NOMO-1 (cell line): ENCODE data around the gene SH3D21.
A peak's percentile ranks its signal among the peaks of the same experiment; 100 is the strongest.

ENCODE experiments used
- DNase-seq, 2 experiments: peaks; one replicate each; lab custom pipeline; 2025; ENCODE audit not compliant: unreplicated experiment in 2 of 2; lab: John Stamatoyannopoulos, UW

SH3D21 gene

DNA sequence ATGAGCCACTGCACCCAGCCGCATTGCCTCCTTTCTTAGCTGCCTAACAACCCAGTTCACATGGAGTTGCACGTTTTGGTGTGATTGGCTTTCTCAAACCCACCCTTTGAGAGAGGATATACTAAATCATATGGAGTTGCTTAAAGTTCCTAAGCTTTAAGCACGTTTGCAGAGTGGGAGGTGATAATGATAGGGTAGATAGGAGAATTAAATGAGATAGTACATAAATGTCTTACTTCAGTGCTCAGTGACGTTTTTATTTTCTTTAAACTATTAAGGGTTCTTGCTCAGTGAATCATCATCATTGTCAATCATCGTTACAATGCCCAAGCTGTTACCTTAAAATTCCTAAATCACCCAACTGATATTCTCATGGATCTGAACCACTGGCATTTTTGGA, 2.9 kb upstream of the SH3D21 start:
- DNase-seq = no peak

GRCh38 chr1:36303650-36304360, 2.4 kb upstream of the SH3D21 start:
- no peak for DNase-seq

DNA sequence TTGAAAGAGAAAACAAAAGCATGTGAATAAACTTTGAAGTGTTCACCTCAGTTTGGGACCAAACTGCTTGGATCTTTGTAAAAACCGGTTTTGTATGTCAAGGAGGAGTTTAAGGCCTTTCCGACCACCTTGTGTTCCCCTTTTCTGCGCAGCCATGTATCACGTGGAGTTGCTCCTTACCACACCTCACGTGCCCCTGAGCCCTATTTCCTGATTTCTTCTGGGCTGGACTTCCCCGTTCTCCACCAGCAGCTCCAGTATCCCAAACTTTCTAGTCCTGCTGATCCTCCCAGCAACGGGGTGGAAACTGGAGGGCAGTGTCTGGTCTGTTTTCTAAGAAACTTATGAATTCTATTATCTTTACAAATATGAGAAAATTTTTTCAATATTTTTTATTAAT, 1.6 kb upstream of the SH3D21 start:
- peak; percentile 33 to 39 for DNase-seq

DNA sequence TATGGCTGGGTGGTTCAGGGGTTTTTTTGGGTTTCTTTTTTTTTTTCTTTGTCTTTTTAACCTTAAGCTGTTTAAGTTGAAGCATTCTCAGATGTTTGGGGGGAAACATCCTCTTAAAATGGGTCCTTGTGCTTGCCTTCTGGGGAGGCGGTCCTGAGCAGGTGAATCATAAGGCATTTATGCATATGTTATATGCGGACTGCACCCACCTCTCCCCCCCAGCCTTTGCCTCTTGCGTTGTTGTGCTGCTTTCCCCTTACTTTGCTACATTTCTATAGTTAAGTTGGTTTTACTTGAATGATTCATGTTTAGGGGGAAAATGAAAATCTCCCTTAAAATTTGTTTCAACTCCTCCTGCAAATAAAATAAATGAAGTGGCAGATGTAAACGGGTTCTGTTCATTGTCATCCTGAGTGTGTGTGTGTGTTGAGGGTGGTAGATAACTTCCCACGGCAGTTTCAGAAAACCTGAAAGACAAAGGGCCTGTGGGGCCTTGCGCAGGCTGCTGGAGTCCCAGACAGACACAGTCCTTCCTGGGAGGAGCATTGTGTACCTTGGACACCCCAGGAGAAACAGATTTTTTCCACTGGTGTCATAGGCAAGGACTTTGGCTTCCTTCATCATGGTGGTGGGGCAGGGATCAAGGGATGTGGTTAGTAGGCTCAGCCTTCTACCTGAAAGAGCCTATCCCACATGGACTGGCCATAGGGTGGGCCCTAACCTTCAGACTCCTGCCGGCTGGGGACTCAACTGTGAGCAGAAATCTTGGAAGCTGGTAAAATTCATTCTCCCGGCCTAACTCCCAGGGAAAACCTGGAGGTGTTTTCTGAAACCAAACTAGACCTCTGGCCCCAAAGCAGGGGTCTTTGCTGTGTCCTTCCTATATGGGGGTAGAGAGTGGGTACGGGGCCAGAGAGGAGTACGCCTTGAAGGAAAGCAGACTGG, 926 bp upstream of the SH3D21 start:
- no peak for DNase-seq

DNA sequence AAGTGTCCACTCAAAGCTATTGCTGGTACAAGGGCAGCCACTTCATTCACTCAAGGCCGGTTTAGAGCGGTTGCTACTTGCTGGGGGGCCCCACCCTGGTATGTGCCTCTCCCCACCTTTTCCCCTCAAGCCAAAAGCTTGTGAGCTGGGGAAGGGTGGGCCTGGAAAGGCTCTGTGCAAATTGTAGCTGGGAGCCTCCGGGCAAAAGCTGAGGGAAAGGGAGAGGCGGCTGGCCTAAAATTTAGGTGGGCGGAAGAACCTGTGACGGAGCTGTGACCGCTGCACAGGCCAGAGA, 306 bp upstream of the SH3D21 start:
- no peak for DNase-seq

DNA sequence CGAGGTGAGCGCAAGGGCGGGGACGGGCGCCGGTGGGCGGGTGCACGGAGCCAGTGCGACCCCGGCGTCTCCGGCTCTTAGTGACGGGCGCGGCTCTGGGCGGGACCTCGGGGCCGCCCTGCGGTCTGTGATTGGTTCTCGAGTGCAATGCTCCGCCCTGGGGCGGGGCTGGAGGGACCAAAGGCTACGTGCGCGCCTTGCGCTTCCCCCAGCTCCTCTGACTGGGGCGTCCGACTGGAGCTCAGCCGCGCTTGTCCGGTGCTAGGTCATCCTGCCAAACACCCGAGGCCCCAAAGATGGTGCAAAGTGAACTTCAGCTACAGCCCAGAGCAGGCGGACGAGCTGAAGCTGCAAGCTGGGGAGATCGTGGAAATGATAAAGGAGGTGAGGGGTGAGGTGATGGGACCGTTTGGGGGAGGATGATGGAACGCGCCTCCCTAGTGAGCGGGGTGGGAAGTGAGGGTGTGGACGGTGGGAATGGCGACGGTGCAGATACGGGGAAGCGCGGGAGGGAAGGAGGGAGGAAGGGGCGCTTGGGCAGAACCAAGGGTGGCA, 811 bp downstream of the SH3D21 start:
- peak; percentile 88 to 89 for DNase-seq

DNA sequence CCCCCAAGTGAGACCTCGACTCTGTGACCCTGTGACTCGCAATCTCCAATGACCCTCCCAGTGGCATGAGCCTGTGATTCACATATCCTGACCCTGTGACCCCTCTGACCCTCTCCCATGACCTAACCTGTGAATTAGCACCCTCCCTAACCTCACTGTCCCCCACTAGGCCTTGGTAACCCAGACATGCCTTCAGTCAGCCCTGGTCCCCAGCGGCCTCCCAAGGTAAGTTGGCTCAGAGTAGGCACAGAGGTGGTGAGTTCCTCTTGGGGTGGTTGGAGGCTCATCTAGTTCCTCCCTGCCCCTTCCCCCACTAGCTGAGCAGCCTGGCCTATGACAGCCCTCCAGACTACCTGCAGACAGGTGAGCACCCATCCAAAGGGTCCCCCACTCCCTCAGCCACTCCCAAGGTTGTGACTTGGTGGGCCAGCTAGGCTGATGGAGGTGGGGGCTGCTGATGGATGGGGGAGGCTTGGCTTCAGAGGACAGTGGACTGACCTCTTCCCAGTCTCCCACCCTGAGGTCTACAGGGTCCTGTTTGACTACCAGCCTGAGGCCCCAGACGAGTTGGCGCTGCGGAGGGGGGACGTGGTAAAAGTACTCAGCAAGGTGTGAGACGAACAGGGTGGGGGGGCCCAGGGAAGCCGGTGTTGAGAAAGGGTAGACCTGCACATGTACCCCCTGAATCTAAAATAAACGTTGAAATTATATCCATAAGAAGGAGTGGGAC, 1.6 kb downstream of the SH3D21 start:
- no peak for DNase-seq

- no peak for DNase-seq
Measured at GRCh38 chr1:36309397-36309796, 3.2 kb downstream of the SH3D21 start.

DNA sequence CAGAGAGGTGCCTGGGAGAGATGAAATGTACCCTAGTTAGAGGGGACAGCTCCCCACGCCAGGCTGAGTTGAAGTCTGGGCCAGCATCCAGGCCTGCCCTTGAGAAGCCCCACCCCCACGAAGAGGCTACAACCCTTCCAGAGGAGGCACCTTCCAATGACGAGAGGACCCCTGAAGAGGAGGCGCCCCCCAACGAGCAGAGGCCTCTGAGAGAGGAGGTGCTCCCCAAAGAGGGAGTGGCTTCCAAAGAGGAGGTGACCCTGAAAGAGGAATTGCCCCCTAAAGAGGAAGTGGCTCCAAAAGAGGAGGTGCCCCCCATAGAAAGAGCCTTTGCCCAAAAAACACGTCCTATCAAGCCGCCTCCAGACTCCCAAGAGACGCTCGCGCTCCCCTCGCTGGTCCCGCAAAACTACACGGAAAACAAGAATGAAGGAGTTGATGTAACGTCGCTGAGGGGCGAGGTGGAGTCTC, 14.2 kb downstream of the SH3D21 start:
- DNase-seq = peak in 1 of 2 experiments; percentile 30

DNA sequence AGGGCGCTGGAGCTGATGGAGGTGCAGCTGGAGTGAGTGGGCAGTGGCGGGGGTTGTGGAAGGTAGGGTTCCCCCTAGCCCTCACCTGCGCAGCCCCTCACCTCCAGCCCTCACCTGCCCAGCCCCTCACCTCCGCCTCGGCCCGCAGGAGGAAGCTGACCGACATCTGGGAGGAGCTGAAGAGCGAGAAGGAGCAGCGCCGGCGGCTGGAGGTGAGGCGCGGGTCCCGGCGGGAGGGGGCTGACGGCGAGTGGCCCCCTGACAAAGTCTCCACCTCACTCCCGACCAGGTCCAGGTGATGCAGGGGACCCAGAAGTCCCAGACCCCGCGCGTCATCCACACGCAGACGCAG, 14.6 kb downstream of the SH3D21 start:
- no peak for DNase-seq

DNA sequence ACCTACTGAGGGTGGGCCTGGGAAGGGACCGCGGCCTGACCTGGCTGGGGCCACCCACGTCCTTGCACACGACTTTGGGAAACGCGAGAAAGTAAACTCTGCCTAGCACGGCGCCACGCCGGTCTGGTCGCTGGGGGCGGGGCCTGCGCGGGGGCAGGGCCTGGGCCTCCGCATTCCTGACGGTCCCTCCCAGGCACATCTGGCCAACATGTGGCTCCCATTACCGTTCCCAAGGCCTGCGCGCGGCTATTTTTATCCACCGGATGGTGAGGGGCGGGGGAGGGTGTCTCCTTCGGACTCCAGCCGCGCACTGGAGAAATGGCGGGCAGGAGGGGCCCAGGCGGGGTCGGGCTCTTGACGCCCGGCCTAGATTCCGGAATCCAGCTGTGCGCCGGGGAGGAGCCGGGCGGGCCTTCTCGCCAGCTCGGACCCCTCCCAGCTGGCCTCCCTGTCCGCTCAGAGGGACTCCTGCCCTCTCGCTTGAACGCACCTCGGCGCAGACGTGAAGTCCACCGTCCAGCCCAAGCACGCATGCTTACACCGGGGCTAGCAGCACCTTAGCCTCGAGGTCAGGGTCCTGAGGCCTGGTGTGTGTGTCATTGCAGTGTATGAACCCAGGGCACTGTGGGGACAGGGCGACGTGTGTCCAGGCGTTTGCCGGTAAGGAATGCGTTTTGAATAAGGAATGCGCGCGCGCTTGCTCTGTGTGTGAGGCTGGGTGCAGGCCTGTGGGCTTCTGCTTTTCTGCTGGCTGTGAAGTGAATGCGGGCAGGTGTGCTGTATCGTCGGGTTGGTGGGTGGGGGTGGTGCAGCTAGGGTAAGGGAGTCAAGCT, 15.2 kb downstream of the SH3D21 start:
- no peak for DNase-seq

- DNase-seq = no peak
Measured at GRCh38 chr1:36322041-36322785, 16.0 kb downstream of the SH3D21 start.

DNA sequence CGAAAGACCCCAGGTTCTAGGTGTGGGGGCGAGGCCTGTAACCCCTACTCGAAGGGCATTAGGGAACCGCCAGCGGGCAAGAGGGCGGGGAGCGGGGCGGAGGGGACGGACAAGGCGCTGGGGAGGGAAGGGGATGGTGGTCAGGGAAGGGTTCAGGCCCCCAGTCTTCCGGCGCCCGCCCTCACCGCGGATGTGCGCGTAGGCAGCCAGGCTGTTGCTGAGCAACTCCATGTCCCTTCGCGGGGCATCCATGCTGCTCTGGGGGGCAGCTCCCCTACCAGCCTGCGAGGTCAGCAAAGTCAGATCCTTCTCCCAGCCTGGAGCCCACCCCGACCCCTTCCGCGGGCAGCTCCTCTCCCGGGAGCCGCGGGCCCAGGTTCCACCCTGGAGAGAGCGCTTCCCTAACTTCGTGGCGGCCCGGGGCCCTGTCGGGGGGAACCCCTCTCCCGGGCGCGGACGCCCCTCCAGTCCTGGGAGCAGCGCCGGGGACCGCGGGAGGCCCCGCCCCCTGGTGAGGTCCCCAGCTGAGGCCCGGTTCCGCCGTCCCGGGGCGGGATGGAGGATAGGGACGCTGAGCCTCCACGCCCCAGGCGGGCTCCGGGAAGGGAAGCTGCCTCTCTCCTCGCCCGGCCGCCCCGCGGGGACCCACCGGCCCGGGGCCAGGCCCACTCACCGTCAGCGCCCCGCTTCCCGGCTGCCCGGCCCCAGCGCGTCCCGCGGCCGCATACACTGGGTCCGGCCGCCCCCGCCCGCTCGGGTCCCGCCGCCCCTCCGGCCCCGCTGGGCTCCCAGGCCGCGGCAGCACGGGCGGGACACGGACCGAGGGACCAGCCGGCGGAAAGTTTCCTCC, 16.8 kb downstream of the SH3D21 start:
- DNase-seq = no peak

DNA sequence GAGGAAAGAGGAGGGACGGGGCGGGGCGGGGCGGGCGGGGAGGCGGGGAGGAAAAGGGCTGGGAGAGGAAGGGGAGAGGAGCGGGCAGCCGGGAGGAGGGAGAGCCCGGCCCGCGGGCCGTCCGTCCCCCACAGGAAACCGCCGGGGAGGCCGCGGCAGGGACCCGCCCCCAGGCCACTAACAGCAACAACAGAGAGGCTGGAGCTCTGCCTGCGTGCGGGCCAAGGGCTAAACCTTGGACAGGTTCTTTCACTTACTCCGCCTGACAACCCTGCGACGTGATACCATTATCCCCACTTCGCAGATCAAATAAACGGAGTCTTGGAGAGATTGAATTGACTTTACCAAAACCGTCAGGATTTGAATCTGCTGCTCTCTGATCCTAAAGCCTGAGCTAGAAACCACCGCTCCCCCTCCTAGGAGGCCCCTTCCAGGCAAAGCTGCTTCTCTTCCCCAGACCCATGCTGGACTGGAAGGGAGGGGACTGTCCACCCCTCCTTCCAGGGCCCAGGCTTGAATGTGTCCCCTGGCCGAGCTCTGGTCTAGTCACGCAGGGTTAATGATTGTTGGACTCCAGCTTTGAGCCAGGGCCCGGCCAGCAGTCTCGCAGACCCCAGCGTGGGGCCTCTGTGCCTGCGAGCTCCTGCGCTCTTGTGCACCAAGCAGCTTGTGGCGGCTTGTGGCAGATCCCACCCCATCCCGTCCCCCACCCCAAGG, 17.6 kb downstream of the SH3D21 start, which contains the start of gene EVA1B:
TSS of gene EVA1B (minus strand) at position 10 of the 717 bp plus-strand sequence. CDS start 608 bp downstream, outside the sequence.
- DNase-seq = peak; percentile 49 to 59

DNA sequence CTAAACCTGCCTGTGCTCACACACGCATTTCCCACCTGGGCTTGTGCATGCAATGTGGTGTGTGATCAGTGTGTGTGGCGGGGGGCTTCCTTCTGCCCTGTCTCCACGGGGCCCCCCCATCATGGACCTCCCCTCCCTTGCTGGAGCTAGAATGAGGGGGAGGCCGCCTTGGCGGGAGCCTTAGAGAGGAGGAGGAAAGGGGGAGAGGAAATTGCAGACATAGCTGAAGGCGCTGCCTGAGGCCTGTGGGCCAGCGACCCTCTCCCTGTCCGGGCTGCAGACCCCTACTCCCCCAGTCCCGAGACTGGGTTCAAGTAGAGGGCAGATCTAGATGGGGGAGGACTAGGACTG, 18.2 kb downstream of the SH3D21 start:
- no peak for DNase-seq

- DNase-seq = no peak
Measured at GRCh38 chr1:36326499-36326898, 20.3 kb downstream of the SH3D21 start.

DNA sequence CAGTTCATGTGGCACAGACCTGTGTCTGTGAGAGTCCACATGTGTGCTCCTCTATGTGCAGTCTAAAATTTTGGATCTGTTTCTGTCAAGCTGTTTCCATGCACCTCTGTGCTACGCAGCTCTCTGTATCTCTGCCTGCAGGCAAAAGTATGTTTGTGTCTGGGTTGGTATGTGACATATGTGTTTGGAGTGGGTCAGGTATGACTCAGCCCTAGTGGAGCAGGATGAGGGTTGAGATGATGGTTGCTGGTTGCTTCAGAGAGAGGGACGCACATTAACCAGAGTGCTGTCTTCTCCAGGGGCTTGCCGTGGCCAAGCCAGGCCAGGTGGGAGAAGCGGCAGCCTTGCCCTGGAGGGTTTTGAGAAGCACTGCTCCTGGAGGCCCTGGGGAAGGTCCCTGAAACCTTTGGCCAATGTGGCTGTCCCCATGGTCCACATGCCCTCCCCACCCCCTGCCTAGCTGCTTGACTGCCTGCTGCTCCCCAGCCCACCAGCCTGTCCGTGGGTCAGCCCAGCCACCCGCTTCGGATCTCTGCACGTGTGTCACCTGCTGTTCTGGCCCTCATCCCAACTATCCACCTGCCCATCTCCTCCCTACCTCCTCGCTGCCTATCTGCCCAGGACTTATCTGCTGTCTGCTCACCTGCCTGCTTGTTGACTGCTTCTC, 21.4 kb downstream of the SH3D21 start:
- no peak for DNase-seq

DNA sequence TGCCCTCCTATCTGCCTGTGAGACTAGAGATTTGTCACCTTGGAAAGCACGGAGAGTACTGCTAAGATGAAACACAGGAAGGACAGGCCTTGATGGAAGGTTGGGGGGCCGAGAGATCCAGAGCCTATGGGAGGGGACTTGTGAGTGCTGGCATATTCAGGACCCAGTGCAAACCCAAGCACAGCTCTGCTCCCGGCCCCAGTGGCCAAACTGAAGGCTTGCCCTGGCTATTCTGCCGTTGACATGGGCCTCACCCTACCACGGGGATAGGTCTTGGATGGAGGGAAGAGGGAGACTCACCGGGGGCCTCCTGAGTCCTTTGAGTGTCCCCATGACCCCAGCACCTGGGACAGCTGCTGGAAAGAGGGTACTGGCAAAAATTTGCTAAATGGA, 21.9 kb downstream of the SH3D21 start:
- DNase-seq = no peak
